Gastrocnemius medialis (tissue), 4 donors: ENCODE data around the gene WDR86.

ENCODE experiments used
- POLR2A ChIP-seq, 2 donors: fragments of 450-650 bp; IDR thresholded peaks; one replicate each; pipeline ENCODE4 v1.6.1; 2017; ENCODE audit warnings: antibody characterized with exemption in 2 of 2, mild to moderate bottlenecking in 2 of 2, moderate library complexity in 2 of 2
- TF ChIP-seq, protein P1 (sequence below), 5 experiments: fragments of 450-650 bp in 3 of 5; fragments of 200-600 bp in 2 of 5; sonication (generic) in 2 of 5; IDR thresholded peaks in 4 of 5; conservative IDR thresholded peaks in 1 of 5; 1 replicate in 4 of 5; 2 replicates in 1 of 5; pipeline ENCODE4 v1.5.1; 2016 to 2019; ENCODE audit warnings: antibody characterized with exemption in 5 of 5, mild to moderate bottlenecking in 3 of 5, moderate library complexity in 3 of 5

- TF ChIP-seq, protein P1, sequence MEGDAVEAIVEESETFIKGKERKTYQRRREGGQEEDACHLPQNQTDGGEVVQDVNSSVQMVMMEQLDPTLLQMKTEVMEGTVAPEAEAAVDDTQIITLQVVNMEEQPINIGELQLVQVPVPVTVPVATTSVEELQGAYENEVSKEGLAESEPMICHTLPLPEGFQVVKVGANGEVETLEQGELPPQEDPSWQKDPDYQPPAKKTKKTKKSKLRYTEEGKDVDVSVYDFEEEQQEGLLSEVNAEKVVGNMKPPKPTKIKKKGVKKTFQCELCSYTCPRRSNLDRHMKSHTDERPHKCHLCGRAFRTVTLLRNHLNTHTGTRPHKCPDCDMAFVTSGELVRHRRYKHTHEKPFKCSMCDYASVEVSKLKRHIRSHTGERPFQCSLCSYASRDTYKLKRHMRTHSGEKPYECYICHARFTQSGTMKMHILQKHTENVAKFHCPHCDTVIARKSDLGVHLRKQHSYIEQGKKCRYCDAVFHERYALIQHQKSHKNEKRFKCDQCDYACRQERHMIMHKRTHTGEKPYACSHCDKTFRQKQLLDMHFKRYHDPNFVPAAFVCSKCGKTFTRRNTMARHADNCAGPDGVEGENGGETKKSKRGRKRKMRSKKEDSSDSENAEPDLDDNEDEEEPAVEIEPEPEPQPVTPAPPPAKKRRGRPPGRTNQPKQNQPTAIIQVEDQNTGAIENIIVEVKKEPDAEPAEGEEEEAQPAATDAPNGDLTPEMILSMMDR (IDR thresholded peaks at IDR 0.05 in 4 of 5, conservative IDR thresholded peaks at IDR 0.05 in 1 of 5): no peak
- no peak for TF ChIP-seq POLR2A (IDR thresholded peaks at IDR 0.05)
These were observed 17.4 kb downstream of the WDR86 start for GRCh38 chr7:151392426-151392825.
